Raji (cell line): ENCODE measurements around the gene PRKAR1B.

Experiments
- POLR2A ChIP-seq: IDR thresholded peaks from 2 replicates; pipeline ENCODE4 v1.6.1; 2011; ENCODE audit warnings: low read depth, low read length, control low read depth; ENCODE audit not compliant: insufficient read depth

The PRKAR1B gene

GRCh38 chr7:549066-549890 lies 177.8 kb downstream of the PRKAR1B start:
- TF ChIP-seq POLR2A = no peak

DNA sequence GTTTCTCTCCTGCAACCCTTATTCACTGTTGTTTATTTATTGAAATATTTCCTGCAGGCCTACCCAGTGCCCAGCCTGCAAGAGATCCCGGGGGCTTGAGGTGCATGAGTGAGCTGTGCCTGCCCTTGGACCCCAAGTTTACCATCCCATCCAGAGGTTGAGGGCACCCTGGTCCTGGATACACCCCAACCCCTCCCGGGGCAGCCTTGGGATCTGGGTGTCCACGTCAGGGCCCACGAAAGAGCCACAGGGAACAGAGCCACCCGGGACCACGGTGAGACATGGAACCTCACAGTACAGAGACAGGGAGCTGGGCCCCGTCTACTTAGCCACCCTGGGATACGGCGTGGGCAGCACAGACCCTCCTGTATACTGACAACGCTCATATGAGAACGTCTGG lies 178.7 kb downstream of the PRKAR1B start:
- TF ChIP-seq POLR2A = no peak

- TF ChIP-seq POLR2A = no peak
Measured at GRCh38 chr7:545470-545869, 181.6 kb downstream of the PRKAR1B start.

DNA sequence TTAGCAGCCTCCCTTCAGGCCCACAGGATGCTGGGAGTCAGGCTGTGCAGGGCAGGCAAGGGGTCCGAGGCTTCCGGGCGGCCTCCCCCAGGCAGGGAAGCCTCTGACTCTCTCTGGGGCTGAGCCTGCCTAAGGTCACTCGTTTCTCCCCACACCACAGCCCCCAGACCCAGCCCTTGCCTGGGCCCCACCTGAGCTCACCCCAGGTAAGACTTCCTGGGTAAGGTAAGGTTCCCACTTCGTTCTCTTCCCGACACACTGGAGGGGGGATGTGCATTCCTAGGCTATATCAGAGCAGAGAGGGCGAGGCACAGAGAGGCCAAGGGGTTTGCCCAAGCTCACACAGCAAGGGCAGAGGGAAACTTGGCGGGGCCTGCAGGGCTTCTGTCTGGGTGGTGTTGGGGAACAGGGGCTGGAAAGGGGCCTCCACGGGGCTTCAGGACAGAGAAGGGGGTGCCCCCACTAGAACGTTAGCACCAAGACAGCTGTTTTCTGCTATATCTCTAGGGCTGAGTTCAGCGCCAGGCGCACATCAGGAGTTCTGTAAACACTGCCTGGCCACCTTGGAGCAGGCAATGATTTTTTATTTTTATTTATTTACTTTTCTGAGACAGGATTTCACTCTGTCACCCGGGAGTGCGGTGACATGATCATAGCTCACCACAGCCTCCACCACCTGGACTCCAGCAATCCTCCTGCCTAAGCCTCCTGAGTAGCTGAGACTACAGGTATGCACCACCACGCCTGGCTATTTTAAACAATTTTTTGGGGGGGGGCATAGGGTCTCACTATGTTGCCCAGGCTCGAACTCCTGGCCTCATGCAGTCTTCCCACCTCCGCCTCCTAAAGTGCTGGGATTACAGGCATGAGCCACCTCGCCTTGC lies 182.5 kb downstream of the PRKAR1B start:
- no peak for TF ChIP-seq POLR2A

DNA sequence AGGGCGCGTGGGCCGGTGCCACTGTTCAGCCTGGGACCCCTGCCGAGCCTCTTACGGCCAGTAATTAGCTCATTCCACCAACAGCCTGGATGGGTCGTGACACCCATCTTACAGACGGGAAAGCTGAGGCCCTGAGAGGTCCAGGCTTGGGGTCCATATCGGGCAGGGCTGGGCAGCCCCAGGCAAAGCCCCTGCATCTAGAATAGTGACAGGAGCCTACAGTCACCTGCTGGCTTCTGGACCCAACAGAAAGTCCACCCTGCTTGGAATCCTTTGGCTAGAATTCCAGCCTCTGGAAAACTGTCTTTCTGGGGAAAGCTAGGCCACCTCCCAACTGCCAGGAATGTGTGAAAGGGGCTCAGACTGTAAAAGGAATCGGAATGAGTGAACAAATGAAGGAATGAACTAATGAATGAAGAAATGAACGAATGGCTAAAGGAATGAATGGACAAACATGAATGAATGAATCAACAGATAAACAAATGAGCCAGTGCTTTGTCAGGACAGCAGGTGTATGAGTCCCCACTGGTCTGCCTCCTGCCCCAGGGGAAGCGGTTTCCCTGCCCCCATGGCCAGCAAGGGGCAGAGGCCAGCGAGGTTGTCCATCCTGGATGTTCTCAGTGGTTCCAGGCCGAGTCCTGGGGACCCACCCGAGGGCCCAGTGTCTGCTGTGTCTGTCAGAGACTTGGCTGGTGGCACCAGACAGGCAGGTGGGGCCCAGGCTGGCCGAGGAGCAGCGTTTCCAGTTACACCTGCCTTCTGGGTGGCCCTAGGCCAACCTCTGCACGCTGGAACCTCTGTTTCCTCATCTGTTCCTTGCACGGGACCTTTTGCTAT lies 183.4 kb downstream of the PRKAR1B start:
- no peak for TF ChIP-seq POLR2A

DNA sequence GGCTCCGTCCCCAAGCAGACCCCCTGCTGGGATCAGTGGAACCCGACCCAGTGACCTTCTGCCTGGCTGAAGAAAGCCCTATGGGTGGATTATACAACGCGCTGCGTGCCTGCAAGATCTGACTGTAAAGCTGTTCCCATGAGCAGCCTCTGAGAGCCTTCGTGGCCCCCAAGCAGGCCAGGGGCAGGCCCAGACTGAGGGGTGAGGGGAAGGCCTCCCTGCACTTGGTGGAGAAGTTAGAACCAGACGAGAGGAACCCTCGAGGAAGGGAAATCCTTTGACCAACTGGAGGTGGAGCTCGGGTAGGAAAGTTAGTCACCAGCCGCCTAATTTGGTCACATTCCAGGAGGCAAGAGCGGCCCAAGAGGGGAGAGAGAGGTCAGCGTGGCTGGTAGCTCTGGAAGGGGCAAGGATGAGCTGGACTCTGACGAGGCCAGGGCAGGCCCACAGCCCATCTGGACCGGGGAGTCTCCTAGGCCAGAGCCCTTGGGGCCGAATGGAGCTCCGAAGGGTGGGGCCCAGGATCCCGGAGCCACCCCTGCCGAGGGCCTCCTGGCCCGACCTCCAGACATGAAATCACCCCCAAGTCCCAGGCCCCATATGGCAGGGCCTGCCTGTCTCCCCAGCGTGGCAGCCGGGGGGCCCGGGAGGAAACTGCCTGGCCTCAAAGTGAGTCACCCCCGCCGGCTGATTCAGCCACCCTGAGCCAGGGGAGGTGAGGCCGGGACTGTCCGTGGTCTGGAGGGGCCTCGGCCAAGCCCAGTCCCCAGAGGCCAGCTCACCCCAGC lies 184.2 kb downstream of the PRKAR1B start:
- TF ChIP-seq POLR2A = no peak

DNA sequence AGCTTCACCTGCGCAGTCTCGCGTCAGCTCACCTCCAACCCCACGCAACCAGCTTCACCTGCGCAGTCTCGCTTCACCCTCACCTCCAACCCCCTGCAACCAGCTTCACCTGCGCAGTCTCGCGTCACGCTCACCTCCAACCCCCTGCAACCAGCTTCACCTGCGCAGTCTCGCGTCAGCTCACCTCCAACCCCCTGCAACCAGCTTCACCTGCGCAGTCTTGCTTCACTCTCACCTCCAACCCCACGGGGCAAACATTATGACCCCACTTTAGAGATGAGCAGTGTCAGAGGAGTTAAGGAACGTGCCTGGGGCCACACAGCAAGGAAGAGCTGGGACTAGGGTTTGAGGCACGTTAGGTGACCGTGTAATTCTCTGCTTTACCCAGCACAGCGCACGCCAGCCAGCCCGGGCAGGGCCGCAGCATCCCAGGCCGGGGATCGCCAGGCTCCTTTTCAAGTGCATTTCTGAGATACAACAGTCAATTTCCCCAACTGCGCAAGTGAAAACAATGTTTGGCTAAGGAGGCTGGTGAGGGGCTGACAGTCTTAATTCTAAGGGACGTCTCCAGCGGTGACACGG lies 184.9 kb downstream of the PRKAR1B start:
- no peak for TF ChIP-seq POLR2A

GRCh38 chr7:541661-542060 lies 185.4 kb downstream of the PRKAR1B start:
- no peak for TF ChIP-seq POLR2A

DNA sequence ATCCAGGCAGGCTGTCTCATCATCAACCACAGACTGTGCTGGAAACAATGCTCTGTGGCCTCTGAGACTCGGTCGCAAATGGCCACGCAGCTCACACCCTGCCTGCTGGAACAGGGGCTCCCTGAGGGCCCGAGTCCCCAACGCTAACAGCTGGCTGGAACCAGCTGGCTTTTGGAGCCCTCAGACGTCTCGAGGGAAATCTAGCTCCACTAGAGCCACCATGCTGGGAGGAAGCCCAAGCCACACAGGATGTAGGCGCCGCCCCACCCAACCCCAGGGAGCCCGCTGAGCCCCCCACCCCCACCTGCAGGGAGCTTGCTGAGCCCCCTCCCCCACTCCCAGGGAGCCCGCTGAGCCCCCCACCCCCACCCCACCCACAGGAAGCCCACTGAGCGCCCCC lies 186.1 kb downstream of the PRKAR1B start:
- TF ChIP-seq POLR2A = no peak

- no peak for TF ChIP-seq POLR2A
Measured at GRCh38 chr7:540579-540978, 186.5 kb downstream of the PRKAR1B start.

- no peak for TF ChIP-seq POLR2A
Measured at GRCh38 chr7:539731-540411, 187.2 kb downstream of the PRKAR1B start.

- no peak for TF ChIP-seq POLR2A
Measured at GRCh38 chr7:538764-539685, 188.1 kb downstream of the PRKAR1B start.

DNA sequence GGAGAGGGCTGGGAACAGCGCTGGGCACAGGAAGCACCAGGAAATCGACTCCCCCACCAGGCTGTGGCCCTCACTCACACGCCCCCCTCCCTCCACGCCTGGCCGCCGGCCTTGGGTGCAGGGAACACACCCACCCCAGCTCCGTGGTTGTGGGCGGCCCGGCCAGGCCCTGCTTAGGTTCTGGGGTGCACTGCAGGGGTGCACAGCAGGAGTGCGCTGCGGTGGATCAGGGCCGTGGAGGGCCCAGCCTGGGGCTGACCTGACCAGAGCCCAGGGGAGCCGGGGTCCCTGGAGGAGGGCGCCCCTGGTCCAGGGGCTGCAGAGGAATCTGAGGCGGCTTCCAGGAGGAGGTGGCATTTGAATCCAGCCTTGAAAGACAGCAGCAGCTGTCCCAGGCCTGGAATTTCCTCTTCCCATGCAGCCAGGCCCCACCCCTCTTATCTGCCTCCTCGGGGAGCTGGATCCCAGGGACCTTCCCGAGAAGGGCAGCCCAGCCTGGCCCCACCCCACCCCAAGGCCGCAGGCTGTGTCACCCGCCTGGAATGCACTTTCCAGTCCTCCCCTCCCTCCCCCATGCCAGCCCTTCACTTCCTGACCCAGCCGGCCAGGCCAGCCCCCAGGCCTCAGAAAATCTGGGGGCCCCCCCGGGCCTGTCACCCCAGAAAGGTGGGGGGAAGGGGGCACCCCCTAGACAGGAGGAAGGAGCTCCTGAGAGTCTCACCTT lies 189.0 kb downstream of the PRKAR1B start:
- TF ChIP-seq POLR2A = no peak
